T-helper 1 cell treated with Interleukin-12 subunit alpha and Interleukin-12 subunit beta and Interleukin-4 antibody, amounts not matched to agents 30 ng/mL and 1 ng/mL, for 36 hours (primary cell): Measurements from ENCODE around the gene GOLGA8B. TPM values are rescaled to one million over a fixed set of nuclear protein-coding genes. Genes with fewer than 3 reads are reported as not detected.
"Not testable (repeated sequence)": the region's sequence is repeated elsewhere in the genome, so short reads cannot be mapped to it uniquely, and the experiment has no call there.

Source experiments
- intact Hi-C: fragments of 100-400 bp; cut with micrococcal nuclease; formaldehyde crosslinking; loops from one replicate; pipeline ENCODE4 v1.15.1; 2024
- total RNA-seq: library from RNA; stranded (reverse); gene quantifications from 2 replicates; pipeline ENCODE4 v1.2.3, GENCODE V29; 2022

GOLGA8B gene
- total RNA-seq = 296 and 301 TPM in 2 replicates

DNA sequence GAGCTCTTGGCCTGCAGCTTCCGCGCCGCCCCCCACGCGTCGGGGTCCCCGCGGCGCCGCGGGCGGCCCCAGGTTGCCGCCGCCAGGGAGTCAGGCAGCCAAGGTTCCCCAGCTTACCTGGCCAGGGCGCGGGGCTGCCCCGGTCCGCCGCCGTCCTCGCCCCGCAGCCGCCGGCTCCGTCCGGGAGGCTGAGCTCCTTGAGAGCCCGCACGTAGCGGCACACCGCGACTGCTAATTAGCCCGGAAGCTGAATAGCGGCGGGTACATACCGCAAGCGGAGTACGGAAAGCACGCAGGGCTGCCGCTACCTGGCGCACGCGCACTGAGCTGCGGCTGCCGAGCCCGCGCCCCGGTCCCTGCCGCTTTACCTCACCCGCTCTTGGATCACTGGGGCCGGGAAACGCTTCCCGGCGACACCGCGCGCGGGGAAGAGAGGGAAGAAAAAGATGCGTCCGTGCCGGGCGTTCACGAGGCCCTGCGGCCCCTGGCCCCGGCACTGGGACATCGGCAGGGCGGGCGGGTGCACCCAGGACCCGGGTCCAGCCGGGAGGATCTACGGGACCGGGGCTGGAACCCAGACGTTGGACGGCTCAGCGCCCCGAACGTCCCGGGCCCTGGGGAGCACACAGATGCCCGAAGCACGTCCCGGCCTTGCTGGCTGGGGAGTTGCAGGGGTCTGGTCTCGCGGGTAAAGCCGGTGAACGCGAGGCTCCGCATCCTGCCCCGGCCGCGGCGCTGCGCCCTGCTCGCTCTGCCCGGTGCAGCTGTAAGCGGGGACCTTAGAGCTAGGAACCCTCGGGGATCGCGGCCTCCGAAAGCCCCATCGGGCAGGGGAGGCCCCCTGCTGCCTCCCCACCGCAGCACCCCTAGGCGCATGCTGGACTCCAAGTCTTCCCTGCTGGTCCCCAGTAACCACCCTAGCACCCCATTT is at the start of gene GOLGA8B:
TSS of gene GOLGA8B (minus strand) at position 253 of the 931 bp plus-strand sequence. CDS start 47,739 bp downstream, outside the sequence.
- intact Hi-C loops = loop anchor here (1.0 to 5.0 kb wide), 8 partner anchors 146 to 1381 kb away; partner anchors contain the start of genes GOLGA8A, PGBD4 and ZNF770

GRCh38 chr15:34633165-34633564 is 49.7 kb upstream of the GOLGA8B start:
- intact Hi-C loops = not testable (repeated sequence)

- intact Hi-C loops = no loop called here
Observed at GRCh38 chr15:34628577-34629152, 45.2 kb upstream of the GOLGA8B start.

- intact Hi-C loops = no loop called here
Observed at GRCh38 chr15:34625007-34625406, 41.6 kb upstream of the GOLGA8B start.

DNA sequence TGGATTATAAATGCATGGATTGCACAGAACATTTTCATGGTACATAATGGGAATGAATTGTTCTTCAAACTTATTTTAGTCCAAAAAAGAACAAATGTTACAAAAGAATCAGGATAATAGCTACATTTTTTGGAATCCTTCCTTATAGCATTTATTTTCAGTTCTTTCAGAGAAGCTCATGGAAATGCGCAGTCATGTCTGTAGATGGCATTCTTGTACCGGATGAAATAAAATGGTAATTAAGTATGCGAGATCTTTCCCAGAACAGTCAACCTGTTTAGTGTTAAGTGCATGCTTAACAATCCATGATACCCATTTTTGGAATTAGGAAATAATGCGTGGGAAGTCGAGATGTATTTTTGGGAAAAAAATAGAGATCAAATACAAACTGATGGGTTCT is 38.2 kb upstream of the GOLGA8B start:
- intact Hi-C loops = loop anchor here (1.0 kb wide), 1 partner anchor 299 kb away; no protein-coding TSS in a partner anchor

- intact Hi-C loops = loop anchor here (1.0 kb wide), 1 partner anchor 299 kb away; no protein-coding TSS in a partner anchor
Observed at GRCh38 chr15:34620814-34621213, 37.4 kb upstream of the GOLGA8B start.

DNA sequence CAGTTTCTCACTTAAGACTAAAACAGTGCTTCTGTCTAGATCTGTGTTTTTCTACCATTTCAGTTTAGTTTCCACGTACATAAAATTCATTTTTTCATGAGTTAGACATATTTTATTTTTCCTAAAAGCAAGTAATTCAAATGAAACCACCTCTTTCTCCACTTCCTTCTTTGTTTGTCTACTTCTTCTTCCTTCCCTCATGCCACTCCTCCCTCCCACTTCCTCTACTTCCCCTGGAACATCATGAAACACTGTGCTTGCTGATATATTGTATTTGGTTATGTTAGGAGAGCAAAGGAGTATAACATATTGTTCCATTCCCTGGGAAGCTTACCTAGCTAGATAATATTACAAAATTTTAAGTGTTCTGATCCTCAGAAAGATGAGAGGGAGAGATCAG is 36.7 kb upstream of the GOLGA8B start:
- intact Hi-C loops = no loop called here

DNA sequence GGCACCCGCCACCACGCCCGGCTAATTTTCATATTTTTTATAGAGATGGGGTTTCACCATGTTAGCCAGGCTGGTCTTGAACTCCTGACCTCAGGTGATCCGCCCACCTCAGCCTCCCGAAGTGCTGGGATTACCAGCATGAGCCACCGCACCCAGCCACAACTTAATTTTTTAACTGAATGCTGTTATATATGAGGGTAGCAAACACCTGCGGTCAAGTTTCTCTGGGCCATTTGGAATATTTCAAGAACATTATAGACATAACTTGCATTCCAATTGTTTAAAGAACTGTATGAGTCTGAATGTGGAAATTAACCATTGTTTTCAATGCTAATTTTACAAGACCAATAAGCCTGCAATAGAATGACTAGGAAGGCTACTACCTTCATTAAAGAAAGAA is 35.7 kb upstream of the GOLGA8B start:
- intact Hi-C loops = no loop called here

DNA sequence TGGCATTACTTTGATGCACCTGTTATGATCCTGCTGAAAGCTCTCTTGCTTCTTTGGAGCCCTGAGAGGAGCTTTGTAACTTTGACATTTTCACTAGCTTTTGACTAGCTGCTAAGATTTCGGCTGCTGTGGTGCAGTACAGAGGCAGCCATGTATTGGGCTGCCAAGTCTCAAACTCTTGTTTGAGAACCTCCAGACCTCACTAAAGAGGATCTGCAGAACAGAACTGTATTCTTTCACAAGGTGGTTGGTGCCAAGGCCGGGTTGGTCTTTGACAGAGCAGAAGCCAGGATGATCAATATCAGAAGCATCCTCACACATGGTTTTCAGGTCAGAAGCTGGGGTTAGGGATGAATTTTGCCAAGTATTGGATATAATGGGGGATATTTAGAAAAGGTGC is 34.6 kb upstream of the GOLGA8B start:
- intact Hi-C loops = no loop called here

GRCh38 chr15:34616613-34617012 is 33.2 kb upstream of the GOLGA8B start:
- intact Hi-C loops = no loop called here

GRCh38 chr15:34613997-34614396 is 30.5 kb upstream of the GOLGA8B start:
- intact Hi-C loops = no loop called here

- intact Hi-C loops = no loop called here
Observed at GRCh38 chr15:34613301-34613700, 29.9 kb upstream of the GOLGA8B start.

GRCh38 chr15:34610354-34610753 is 26.9 kb upstream of the GOLGA8B start:
- intact Hi-C loops = loop anchor here (1.0 kb wide), 1 partner anchor 310 kb away; no protein-coding TSS in a partner anchor

DNA sequence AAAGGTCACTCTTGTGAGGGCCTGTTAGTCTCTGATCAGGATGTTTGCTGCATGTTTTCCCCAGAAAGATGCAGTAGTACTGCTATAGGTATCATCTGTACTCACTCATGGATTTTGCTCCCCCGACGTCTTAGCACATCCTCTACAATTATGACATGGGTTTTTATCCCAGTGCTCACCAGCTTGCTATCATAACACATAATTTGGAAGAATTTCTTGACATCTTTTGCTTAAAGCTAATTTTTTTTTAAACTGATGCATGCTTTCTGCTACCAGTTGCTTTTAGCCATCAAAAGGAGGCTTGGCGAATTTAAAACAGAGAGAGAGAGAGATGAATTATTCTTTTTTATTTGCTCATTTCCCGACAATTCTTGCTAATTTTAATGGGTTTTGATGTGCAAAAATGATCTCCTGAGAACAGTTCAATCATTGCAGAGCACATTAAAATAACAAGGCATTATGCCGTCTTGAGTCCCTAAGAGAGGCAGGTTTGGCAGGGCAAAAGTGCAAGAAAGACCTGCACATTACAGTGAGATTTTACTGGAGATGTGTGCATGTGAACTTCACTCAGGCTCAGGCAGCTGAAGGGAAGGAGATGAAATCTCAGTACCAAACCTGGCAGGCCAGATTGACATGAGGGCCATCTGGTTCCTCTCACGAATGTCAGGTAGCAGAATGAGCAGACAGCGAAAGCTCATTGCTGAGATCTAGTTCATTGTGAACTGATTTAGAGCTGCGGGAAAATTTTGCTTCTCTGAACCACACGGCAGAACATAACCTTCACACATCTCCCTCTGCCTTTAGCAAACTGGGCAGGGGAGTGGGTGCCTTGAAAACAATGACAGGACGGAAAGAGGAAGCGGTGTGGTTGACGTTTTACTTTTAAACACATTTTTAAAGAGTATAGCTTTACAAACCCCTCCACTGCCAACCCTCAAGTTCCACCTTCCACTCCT is 25.9 kb upstream of the GOLGA8B start:
- intact Hi-C loops = loop anchor here (1.0 kb wide), 1 partner anchor 311 kb away; no protein-coding TSS in a partner anchor

GRCh38 chr15:34608517-34608916 is 25.1 kb upstream of the GOLGA8B start:
- intact Hi-C loops = no loop called here

GRCh38 chr15:34607832-34608231 is 24.4 kb upstream of the GOLGA8B start:
- intact Hi-C loops = no loop called here

DNA sequence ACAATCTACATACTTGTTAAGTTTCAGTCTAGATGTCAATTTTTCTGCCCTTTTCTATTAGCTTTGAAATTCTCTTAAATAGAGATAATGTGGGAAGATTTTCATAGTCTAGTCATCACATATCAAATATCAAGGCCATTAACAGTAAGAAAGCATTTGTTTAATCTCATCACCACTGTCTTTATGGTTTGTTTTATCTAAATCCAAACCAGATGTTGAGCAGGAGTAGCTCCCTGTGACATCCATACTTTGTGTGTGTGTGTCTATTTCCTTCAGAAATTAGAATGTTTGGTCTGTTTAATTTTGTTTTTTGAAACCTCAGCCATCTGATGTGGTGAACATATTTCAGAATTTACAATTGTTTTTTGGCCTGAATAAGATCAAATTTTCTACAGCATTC is 23.1 kb upstream of the GOLGA8B start:
- intact Hi-C loops = no loop called here

- intact Hi-C loops = no loop called here
Observed at GRCh38 chr15:34606131-34606530, 22.7 kb upstream of the GOLGA8B start.

DNA sequence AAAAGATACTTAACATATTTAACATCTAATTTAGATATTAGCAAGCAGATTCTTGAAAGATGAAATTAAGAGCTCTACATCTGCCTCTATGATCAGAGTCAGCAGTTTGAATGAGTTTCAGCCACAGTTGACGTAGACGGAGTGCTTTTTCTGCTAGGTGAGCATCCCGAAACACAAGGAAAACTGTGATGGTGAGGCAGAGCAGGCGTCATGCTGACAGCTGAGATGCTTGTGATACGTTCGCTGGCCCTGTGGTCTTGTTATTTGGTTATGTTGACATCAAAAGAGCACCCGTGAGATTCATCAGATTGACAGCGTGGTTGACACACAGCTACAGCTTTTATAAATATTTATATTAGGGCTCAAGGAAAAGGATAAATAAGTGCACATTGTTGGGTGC is 19.6 kb upstream of the GOLGA8B start:
- intact Hi-C loops = no loop called here

- intact Hi-C loops = no loop called here
Observed at GRCh38 chr15:34600923-34601322, 17.5 kb upstream of the GOLGA8B start.
